B cell (primary cell): ENCODE data around the gene PLP2. TPM values are rescaled to one million over a fixed set of nuclear protein-coding genes. Genes with fewer than 3 reads are reported as not detected.

Source experiments
- ATAC-seq: fragments of 200-7000 bp; cut with Tn5 transposase; one replicate; pipeline ENCODE4 v1.10.0; 2021; ENCODE audit warnings: low read depth, mild to moderate bottlenecking, moderate number of reproducible peaks, moderate library complexity
- CTCF ChIA-PET: fragments of 350-600 bp; sonication (Branson Sonifier 250); formaldehyde crosslinking; loops from one replicate; lab custom pipeline; 2021; ENCODE audit warnings: antibody characterized with exemption, inconsistent platforms; lab: Charles Lee
- POLR2A ChIA-PET: fragments of 350-600 bp; sonication (Branson Sonifier 250); formaldehyde crosslinking; loops from one replicate; lab custom pipeline; 2021; ENCODE audit warnings: antibody characterized with exemption; lab: Charles Lee
- DNase-seq: peaks from one replicate; pipeline ENCODE4 v3.0.0; 2013
- H2AFZ ChIP-seq: 2 replicates; pipeline ENCODE4 v1.6.1; 2012; ENCODE audit warnings: mild to moderate bottlenecking, low read depth, low read length; ENCODE audit not compliant: insufficient read depth, poor library complexity, severe bottlenecking
- H3K27ac ChIP-seq, 2 donors: 1 replicate in 1 of 2; 2 replicates in 1 of 2; pipeline ENCODE4 v1.5.1; 2012 to 2013; ENCODE audit warnings: low read length in 2 of 2, mild to moderate bottlenecking in 2 of 2, moderate library complexity in 1 of 2
- H3K27me3 ChIP-seq, 4 experiments: fragments of 200-600 bp in 1 of 4; sonication (generic) in 1 of 4; replicated peaks in 1 of 4; 1 replicate in 2 of 4; 2 replicates in 2 of 4; pipeline versions ENCODE4 v1.6.1 to v1.7.0; 2013 to 2016; ENCODE audit warnings: low read length in 3 of 4, mild to moderate bottlenecking in 2 of 4, mixed read lengths in 1 of 4, moderate library complexity in 1 of 4; ENCODE audit not compliant: insufficient read depth in 4 of 4, control insufficient read depth in 3 of 4; ENCODE audit errors: control extremely low read depth in 1 of 4
- H3K36me3 ChIP-seq, 2 experiments: replicated peaks in 1 of 2; 1 replicate in 1 of 2; 2 replicates in 1 of 2; pipeline versions ENCODE4 v1.6.1 to v1.7.1; 2013; ENCODE audit warnings: low read length in 1 of 2; ENCODE audit not compliant: insufficient read depth in 2 of 2, control insufficient read depth in 1 of 2; ENCODE audit errors: control extremely low read depth in 1 of 2, extremely low read depth in 1 of 2
- H3K4me1 ChIP-seq, 2 donors: fragments of 200-600 bp in 1 of 2; sonication (generic) in 1 of 2; 1 replicate in 1 of 2; 2 replicates in 1 of 2; pipeline versions ENCODE4 v1.5.1 to v1.6.1; 2013 to 2017; ENCODE audit warnings: low read length in 2 of 2; ENCODE audit not compliant: control insufficient read depth in 2 of 2, insufficient read depth in 2 of 2
- H3K4me2 ChIP-seq: replicated peaks from 2 replicates; pipeline ENCODE3; 2012; ENCODE audit warnings: mild to moderate bottlenecking, low read depth, low read length; ENCODE audit not compliant: poor library complexity, severe bottlenecking
- H3K4me3 ChIP-seq, 5 experiments: fragments of 200-600 bp in 1 of 5; sonication (generic) in 1 of 5; 1 replicate in 3 of 5; 2 replicates in 2 of 5; pipeline versions ENCODE4 v1.5.1 to v1.7.0; 2011 to 2016; ENCODE audit warnings: low read length in 4 of 5, mild to moderate bottlenecking in 4 of 5, low read depth in 2 of 5, control low read depth in 1 of 5, moderate library complexity in 1 of 5; ENCODE audit not compliant: insufficient read depth in 1 of 5; ENCODE audit errors: control extremely low read depth in 1 of 5, extremely low read depth in 1 of 5
- H3K79me2 ChIP-seq: fragments of 200-600 bp; sonication (generic); one replicate; pipeline ENCODE4 v1.6.0; 2016; ENCODE audit warnings: low read length; ENCODE audit not compliant: control insufficient read depth, insufficient read depth
- H3K9ac ChIP-seq: fragments of 200-600 bp; sonication (generic); 2 replicates; pipeline ENCODE4 v1.6.1; 2017; ENCODE audit warnings: mild to moderate bottlenecking, low read length, moderate library complexity
- H3K9me3 ChIP-seq, 3 donors: one replicate each; pipeline versions ENCODE4 v1.6.1 to v1.7.1; 2013; ENCODE audit warnings: low read length in 2 of 3; ENCODE audit not compliant: control insufficient read depth in 2 of 3, insufficient read depth in 1 of 3; ENCODE audit errors: control extremely low read depth in 1 of 3
- H4K20me1 ChIP-seq: 2 replicates; pipeline ENCODE4 v1.6.0; 2012; ENCODE audit warnings: mild to moderate bottlenecking, low read length; ENCODE audit not compliant: insufficient read depth, control insufficient read depth, poor library complexity, severe bottlenecking
- H3K27ac Mint-ChIP-seq: one replicate; pipeline ENCODE4 v1.8.0; 2021; ENCODE audit warnings: mixed read lengths
- H3K27me3 Mint-ChIP-seq: one replicate; pipeline ENCODE4 v1.8.0; 2021; ENCODE audit warnings: mixed read lengths
- H3K4me1 Mint-ChIP-seq: one replicate; pipeline ENCODE4 v1.8.0; 2021; ENCODE audit warnings: mixed read lengths
- H3K4me3 Mint-ChIP-seq: one replicate; pipeline ENCODE4 v1.8.0; 2021; ENCODE audit warnings: mixed read lengths
- H3K9me3 Mint-ChIP-seq: one replicate; pipeline ENCODE4 v1.8.0; 2022; ENCODE audit warnings: mixed read lengths; ENCODE audit not compliant: insufficient read depth
- EZH2 ChIP-seq: IDR thresholded peaks from 2 replicates; pipeline ENCODE4 v1.6.1; 2012; ENCODE audit warnings: borderline replicate concordance, low read depth, mild to moderate bottlenecking, moderate library complexity, low read length; ENCODE audit not compliant: insufficient read depth, poor library complexity, severe bottlenecking
- WGBS: methylation state at CpG from one replicate; pipeline ENCODE4 v1.1.5; 2013; ENCODE audit warnings: missing lambda C conversion rate; ENCODE audit not compliant: insufficient coverage; 5-methylcytosine and 5-hydroxymethylcytosine counted together
- intact Hi-C: fragments of 100-400 bp; cut with micrococcal nuclease; formaldehyde crosslinking; loops from one replicate; pipeline ENCODE4 v1.10.0; 2022
- polyA plus RNA-seq: library from polyadenylated mRNA; depleted of rRNA; stranded (reverse); fragments of >200 nt; gene quantifications from 2 replicates; pipeline ENCODE4 v1.2.3, GENCODE V29; 2012
- total RNA-seq, 2 donors: library from RNA; stranded (reverse); fragments of 120-200 nt in 1 of 2; gene quantifications; 1 replicate in 1 of 2; 2 replicates in 1 of 2; pipeline versions ENCODE4 v1.2.3 to v1.2.4, GENCODE V29; 2013 to 2022
- TF ChIP-seq, protein P1 (sequence below): fragments of 200-600 bp; IDR thresholded peaks from one replicate; pipeline ENCODE4 v1.8.0; 2022; ENCODE audit warnings: antibody characterized with exemption, mild to moderate bottlenecking

The PLP2 gene
- total and polyA plus RNA-seq, 2 donors (not counting 1 experiment from before 2014, with no cell fraction given): 194 to 214 TPM

GRCh38 chrX:49209434-49210251 lies 37.9 kb downstream of the PLP2 start:
- Histone ChIP-seq H3K9ac (no peak overlapping the region), H3K9me3 (no peaks in the 10 kb centered on the region), H2AFZ (peak overlapping the region; percentile 22), H3K4me1 (no peaks in the 10 kb centered on the region), H4K20me1 (no peaks in the 10 kb centered on the region), H3K4me3 (no peak overlapping the region), H3K4me2 (peak overlapping the region; percentile 35), H3K36me3 (no peaks in the 10 kb centered on the region), H3K79me2 (no peaks in the 10 kb centered on the region), H3K27ac (no peak overlapping the region), H3K27me3 (no peaks in the 10 kb centered on the region)
- Mint-ChIP-seq H3K4me3 (peak overlapping the region; percentile 19), H3K27ac (no peak overlapping the region), H3K27me3 (no peaks in the 10 kb centered on the region), H3K4me1 (no peaks in the 10 kb centered on the region), H3K9me3 (no peaks in the 10 kb centered on the region)
- no peak for DNase-seq
- ChIA-PET POLR2A (no interaction called here), CTCF (no interaction called here)
- intact Hi-C loops: no loop called here
- TF ChIP-seq, protein P1, sequence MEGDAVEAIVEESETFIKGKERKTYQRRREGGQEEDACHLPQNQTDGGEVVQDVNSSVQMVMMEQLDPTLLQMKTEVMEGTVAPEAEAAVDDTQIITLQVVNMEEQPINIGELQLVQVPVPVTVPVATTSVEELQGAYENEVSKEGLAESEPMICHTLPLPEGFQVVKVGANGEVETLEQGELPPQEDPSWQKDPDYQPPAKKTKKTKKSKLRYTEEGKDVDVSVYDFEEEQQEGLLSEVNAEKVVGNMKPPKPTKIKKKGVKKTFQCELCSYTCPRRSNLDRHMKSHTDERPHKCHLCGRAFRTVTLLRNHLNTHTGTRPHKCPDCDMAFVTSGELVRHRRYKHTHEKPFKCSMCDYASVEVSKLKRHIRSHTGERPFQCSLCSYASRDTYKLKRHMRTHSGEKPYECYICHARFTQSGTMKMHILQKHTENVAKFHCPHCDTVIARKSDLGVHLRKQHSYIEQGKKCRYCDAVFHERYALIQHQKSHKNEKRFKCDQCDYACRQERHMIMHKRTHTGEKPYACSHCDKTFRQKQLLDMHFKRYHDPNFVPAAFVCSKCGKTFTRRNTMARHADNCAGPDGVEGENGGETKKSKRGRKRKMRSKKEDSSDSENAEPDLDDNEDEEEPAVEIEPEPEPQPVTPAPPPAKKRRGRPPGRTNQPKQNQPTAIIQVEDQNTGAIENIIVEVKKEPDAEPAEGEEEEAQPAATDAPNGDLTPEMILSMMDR: no peak
- TF ChIP-seq EZH2: no peak
- ATAC-seq: no peak
- WGBS: no CpG with 5 or more reads among the region's 28 CpGs

DNA sequence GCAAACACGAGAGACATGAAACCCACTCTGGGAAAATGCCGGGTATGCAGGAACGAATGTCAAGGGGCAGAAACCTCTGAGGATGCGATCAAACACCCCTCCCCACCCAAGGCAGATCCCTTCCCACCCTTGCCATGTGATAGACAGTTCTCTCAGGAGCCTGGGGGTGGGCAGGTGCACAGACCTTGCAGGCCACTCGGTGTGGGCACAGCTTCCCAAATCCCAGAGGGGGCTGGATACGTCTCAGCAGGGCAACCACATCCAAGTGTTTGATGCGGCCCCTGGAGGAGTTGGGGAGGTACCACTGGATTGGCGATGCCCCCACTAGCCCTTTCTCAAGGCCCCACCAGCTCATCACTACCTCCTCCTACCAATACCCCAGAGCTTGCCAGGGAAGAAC lies 38.7 kb downstream of the PLP2 start:
- H3K4me3 ChIP-seq: no peak overlapping the region
- no peak for DNase-seq
- no peak overlapping the region for H3K4me2 ChIP-seq
- Mint-ChIP-seq H3K27ac (no peak overlapping the region), H3K4me1 (no peaks in the 10 kb centered on the region), H3K9me3 (no peaks in the 10 kb centered on the region), H3K4me3 (no peak overlapping the region), H3K27me3 (no peaks in the 10 kb centered on the region)
- H3K27me3 ChIP-seq: no peaks in the 10 kb centered on the region
- WGBS: no CpG with 5 or more reads among the region's 8 CpGs
- H3K4me1 ChIP-seq: no peaks in the 10 kb centered on the region
- intact Hi-C loops: no loop called here
- CTCF ChIA-PET: no interaction called here
- H3K79me2 ChIP-seq: no peaks in the 10 kb centered on the region
- H2AFZ ChIP-seq: no peak overlapping the region
- TF ChIP-seq EZH2: no peak
- TF ChIP-seq, protein P1: no peak
- no peak overlapping the region for H3K9ac ChIP-seq
- no peak for ATAC-seq
- H3K27ac ChIP-seq: no peak overlapping the region
- H3K36me3 ChIP-seq: no peaks in the 10 kb centered on the region
- H4K20me1 ChIP-seq: no peaks in the 10 kb centered on the region
- POLR2A ChIA-PET: no interaction called here
- no peaks in the 10 kb centered on the region for H3K9me3 ChIP-seq
